H1 (cell line): ENCODE data around the gene C3orf38. TPM values are rescaled to one million over a fixed set of nuclear protein-coding genes. Genes with fewer than 3 reads are reported as not detected.

Experiments
- CTCF ChIA-PET: fragments of 300-600 bp; sonication (Branson Sonifier 250); formaldehyde crosslinking; loops from one replicate; lab custom pipeline; 2021; ENCODE audit not compliant: partially characterized antibody; lab: Charles Lee
- POLR2A ChIA-PET: fragments of 300-600 bp; sonication (Branson Sonifier 250); formaldehyde crosslinking; loops from one replicate; lab custom pipeline; 2021; ENCODE audit warnings: inconsistent platforms; ENCODE audit not compliant: partially characterized antibody; lab: Charles Lee
- DNase-seq, 2 experiments: peaks; one replicate each; pipeline versions ENCODE4 v3.0.0 to v3.0.0-alpha.2; 2010 to 2022; ENCODE audit warnings: low spot score in 2 of 2, low read depth in 1 of 2, mixed read lengths in 1 of 2
- FAIRE-seq: peaks from 2 replicates; lab custom pipeline; 2011; peaks lifted over from hg19 to GRCh38; lab: Jason Lieb, UNC
- H2AFZ ChIP-seq: 2 replicates; pipeline ENCODE4 v1.8.1; 2012; ENCODE audit warnings: low read length, inconsistent platforms
- H2AK5ac ChIP-seq: 2 replicates; pipeline ENCODE4 v1.6.1; 2013; ENCODE audit warnings: low read depth, low read length
- H2BK120ac ChIP-seq: replicated peaks from 2 replicates; pipeline ENCODE3; 2013; ENCODE audit warnings: low read depth, low read length, inconsistent platforms
- H2BK12ac ChIP-seq: 2 replicates; pipeline ENCODE4 v1.6.1; 2013; ENCODE audit warnings: low read depth, low read length
- H2BK15ac ChIP-seq: 2 replicates; pipeline ENCODE4 v1.6.1; 2013; ENCODE audit warnings: low read length
- H2BK20ac ChIP-seq: 2 replicates; pipeline ENCODE4 v1.6.1; 2013; ENCODE audit warnings: low read length
- H2BK5ac ChIP-seq: 2 replicates; pipeline ENCODE4 v1.6.1; 2013; ENCODE audit warnings: low read depth, low read length
- H3K14ac ChIP-seq: 2 replicates; pipeline ENCODE4 v1.6.1; 2013; ENCODE audit warnings: inconsistent platforms; ENCODE audit not compliant: insufficient read length
- H3K18ac ChIP-seq: 2 replicates; pipeline ENCODE4 v1.6.1; 2013; ENCODE audit warnings: low read length; ENCODE audit errors: extremely low read depth
- H3K23ac ChIP-seq: 2 replicates; pipeline ENCODE4 v1.6.1; 2013; ENCODE audit warnings: inconsistent platforms; ENCODE audit not compliant: insufficient read length
- H3K23me2 ChIP-seq: 2 replicates; pipeline ENCODE4 v1.6.1; 2013; ENCODE audit warnings: low read depth, low read length
- H3K27ac ChIP-seq: 2 replicates; pipeline ENCODE4 v1.6.1; 2011; ENCODE audit warnings: low read depth, low read length, inconsistent platforms
- H3K27me3 ChIP-seq, 4 experiments: replicated peaks in 1 of 4; 1 replicate in 1 of 4; 2 replicates in 3 of 4; pipeline versions ENCODE4 v1.6.1 to v1.8.1; 2011 to 2013; ENCODE audit warnings: low read length in 3 of 4, mild to moderate bottlenecking in 3 of 4, inconsistent platforms in 2 of 4, mixed read lengths in 2 of 4, moderate library complexity in 1 of 4; ENCODE audit not compliant: control insufficient read depth in 3 of 4, insufficient read depth in 3 of 4; ENCODE audit errors: extremely low read depth in 1 of 4
- H3K36me3 ChIP-seq, 4 experiments: 2 replicates each; pipeline versions ENCODE4 v1.6.1 to v1.8.1; 2011 to 2013; ENCODE audit warnings: mild to moderate bottlenecking in 4 of 4, low read length in 3 of 4, moderate library complexity in 2 of 4, control low read depth in 1 of 4, inconsistent platforms in 1 of 4; ENCODE audit not compliant: insufficient read depth in 4 of 4, control insufficient read depth in 2 of 4
- H3K4ac ChIP-seq: replicated peaks from 2 replicates; pipeline ENCODE3; 2013; ENCODE audit warnings: low read length, low read depth, mixed read lengths, inconsistent platforms; ENCODE audit not compliant: insufficient read length
- H3K4me1 ChIP-seq, 4 experiments: replicated peaks in 1 of 4; 1 replicate in 1 of 4; 2 replicates in 3 of 4; pipeline versions ENCODE4 v1.6.1 to v1.8.1; 2011 to 2013; ENCODE audit warnings: low read length in 3 of 4, inconsistent platforms in 2 of 4, mixed read lengths in 1 of 4; ENCODE audit not compliant: insufficient read depth in 4 of 4, control insufficient read depth in 3 of 4
- H3K4me2 ChIP-seq, 2 experiments: 2 replicates each; pipeline versions ENCODE4 v1.6.1 to v1.8.1; 2011 to 2013; ENCODE audit warnings: low read depth in 2 of 2, low read length in 2 of 2, control low read depth in 1 of 2, inconsistent platforms in 1 of 2, mild to moderate bottlenecking in 1 of 2; ENCODE audit not compliant: insufficient read depth in 1 of 2
- H3K4me3 ChIP-seq, 4 experiments: fragments of 200-600, 300-600 bp in 1 of 4; sonication (generic), shearing (Covaris generic), sonication (Bioruptor Twin) in 1 of 4; 2 replicates each; pipeline versions ENCODE4 v1.5.1 to v1.8.1; 2011 to 2016; ENCODE audit warnings: low read length in 4 of 4, low read depth in 3 of 4, control low read depth in 2 of 4, inconsistent platforms in 2 of 4, mild to moderate bottlenecking in 2 of 4, mixed read lengths in 1 of 4, moderate library complexity in 1 of 4; ENCODE audit not compliant: insufficient read depth in 2 of 4; ENCODE audit errors: extremely low read depth in 1 of 4
- H3K56ac ChIP-seq: replicated peaks from 2 replicates; pipeline ENCODE3; 2013; ENCODE audit warnings: low read depth, mild to moderate bottlenecking, mixed read lengths, low read length, inconsistent platforms; ENCODE audit not compliant: insufficient read length
- H3K79me1 ChIP-seq: 2 replicates; pipeline ENCODE4 v1.6.1; 2013; ENCODE audit warnings: low read depth, low read length, control low read depth
- H3K79me2 ChIP-seq, 2 experiments: 2 replicates each; pipeline versions ENCODE4 v1.6.1 to v1.8.1; 2012 to 2013; ENCODE audit warnings: low read length in 2 of 2, mild to moderate bottlenecking in 2 of 2, inconsistent platforms in 1 of 2; ENCODE audit not compliant: insufficient read depth in 2 of 2, control insufficient read depth in 1 of 2
- H3K9ac ChIP-seq, 4 experiments: replicated peaks in 1 of 4; 1 replicate in 1 of 4; 2 replicates in 3 of 4; pipeline versions ENCODE4 v1.6.1 to v1.8.1; 2011 to 2013; ENCODE audit warnings: low read depth in 3 of 4, low read length in 3 of 4, control low read depth in 2 of 4, mild to moderate bottlenecking in 2 of 4, moderate library complexity in 2 of 4, inconsistent platforms in 1 of 4; ENCODE audit errors: extremely low read depth in 1 of 4
- H3K9me3 ChIP-seq, 2 experiments: 2 replicates each; pipeline versions ENCODE4 v1.6.1 to v1.8.1; 2012 to 2013; ENCODE audit warnings: mild to moderate bottlenecking in 2 of 2, moderate library complexity in 2 of 2, control low read depth in 1 of 2, inconsistent platforms in 1 of 2, low read depth in 1 of 2, low read length in 1 of 2, mixed read lengths in 1 of 2; ENCODE audit not compliant: insufficient read depth in 2 of 2
- H4K20me1 ChIP-seq, 2 experiments: replicated peaks in 1 of 2; 2 replicates each; pipeline versions ENCODE3 to v1.8.1; 2011 to 2013; ENCODE audit warnings: inconsistent platforms in 2 of 2, low read length in 2 of 2, mild to moderate bottlenecking in 1 of 2; ENCODE audit not compliant: insufficient read depth in 2 of 2, control insufficient read depth in 1 of 2
- H4K5ac ChIP-seq: 2 replicates; pipeline ENCODE4 v1.6.1; 2013; ENCODE audit warnings: low read length, low read depth, mixed read lengths, inconsistent platforms; ENCODE audit not compliant: insufficient read length
- H4K8ac ChIP-seq: 2 replicates; pipeline ENCODE4 v1.8.0; 2013; ENCODE audit warnings: mild to moderate bottlenecking, moderate library complexity, low read length, inconsistent platforms; ENCODE audit not compliant: insufficient read depth; ENCODE audit errors: extremely low read depth
- H4K91ac ChIP-seq: replicated peaks from 2 replicates; pipeline ENCODE3; 2013; ENCODE audit warnings: low read length, mixed read lengths, inconsistent platforms; ENCODE audit not compliant: insufficient read length
- CBX5 ChIP-seq: fragments of 300-800, 300-1000 bp; sonication (generic); IDR thresholded peaks from 2 replicates; pipeline ENCODE4 v1.7.1; 2016; ENCODE audit warnings: antibody characterized with exemption, low read length, low read depth
- CBX8 ChIP-seq: fragments of 300-800, 300-1000 bp; sonication (generic); IDR thresholded peaks from 2 replicates; pipeline ENCODE4 v1.7.1; 2016; ENCODE audit warnings: low read depth, low read length, borderline replicate concordance
- CHD1 ChIP-seq: IDR thresholded peaks from 2 replicates; pipeline ENCODE4 v1.6.1; 2012; ENCODE audit warnings: low read depth, low read length, improper control_type of control experiment
- CHD2 ChIP-seq: IDR thresholded peaks from 2 replicates; pipeline ENCODE4 v1.6.1; 2012; ENCODE audit warnings: low read length, improper control_type of control experiment
- FOSL1 ChIP-seq: IDR thresholded peaks from 2 replicates; pipeline ENCODE4 v1.6.1; 2011; ENCODE audit warnings: mild to moderate bottlenecking, low read depth, low read length, moderate library complexity; ENCODE audit not compliant: insufficient read depth
- KDM1A ChIP-seq: fragments of 200-600, 300-600 bp; sonication (generic); IDR thresholded peaks from 2 replicates; pipeline ENCODE4 v1.7.1; 2016; ENCODE audit warnings: mild to moderate bottlenecking, low read length, borderline replicate concordance
- KDM5A ChIP-seq: fragments of 200-600 bp; IDR thresholded peaks from 2 replicates; pipeline ENCODE4 v1.7.1; 2012; ENCODE audit warnings: mild to moderate bottlenecking, low read length, inconsistent platforms, mixed read lengths
- POLR2A ChIP-seq, 2 experiments: IDR thresholded peaks; 1 replicate in 1 of 2; 2 replicates in 1 of 2; pipeline ENCODE4 v1.6.1; 2011; ENCODE audit warnings: low read depth in 2 of 2, low read length in 2 of 2, mild to moderate bottlenecking in 2 of 2; ENCODE audit errors: control extremely low read depth in 1 of 2
- RFX5 ChIP-seq: IDR thresholded peaks from 2 replicates; pipeline ENCODE4 v1.6.1; 2011; ENCODE audit warnings: low read depth, low read length, improper control_type of control experiment, borderline replicate concordance
- SUZ12 ChIP-seq: fragments of 200-600 bp; sonication (generic); IDR thresholded peaks from 2 replicates; pipeline ENCODE4 v1.6.1; 2012; ENCODE audit warnings: mild to moderate bottlenecking, inconsistent platforms, low read length, moderate library complexity, mixed read lengths
- TBP ChIP-seq: IDR thresholded peaks from 2 replicates; pipeline ENCODE4 v1.6.1; 2011; ENCODE audit warnings: low read depth, low read length, improper control_type of control experiment
- TCF12 ChIP-seq: IDR thresholded peaks from 2 replicates; pipeline ENCODE4 v1.6.1; 2011; ENCODE audit warnings: low read depth, mild to moderate bottlenecking, low read length
- WGBS, 2 experiments: shearing (Covaris generic) in 1 of 2; methylation state at CpG; one replicate each; pipeline versions ENCODE4 v1.1.6 to v1.1.7; 2013 to 2015; ENCODE audit warnings: low lambda C conversion rate in 2 of 2, mixed read lengths in 2 of 2, inconsistent platforms in 1 of 2, low coverage in 1 of 2, missing lambda C conversion rate in 1 of 2; ENCODE audit not compliant: insufficient replicate concordance in 2 of 2, insufficient coverage in 1 of 2, insufficient read length in 1 of 2; ENCODE audit errors: extremely low coverage in 1 of 2, missing lambda C conversion rate in 1 of 2; 5-methylcytosine and 5-hydroxymethylcytosine counted together
- polyA plus RNA-seq, 7 experiments: library from polyadenylated mRNA; depleted of rRNA in 3 of 7; stranded (reverse) in 5 of 7; unstranded in 2 of 7; fragments of >200 nt in 5 of 7; fragments of 200-250 nt in 2 of 7; gene quantifications; 1 replicate in 5 of 7; 2 replicates in 1 of 7; 4 replicates in 1 of 7; pipeline versions ENCODE4 v1.2.1 to v1.2.3, GENCODE V29; 2011 to 2013; ENCODE audit warnings: missing spikeins in 2 of 7, mixed read lengths in 2 of 7
- total RNA-seq: library from RNA; stranded (reverse); fragmentation: NEBNext Ultra II Directional; extraction: Animal tissue kit (Norgen Biotek cat#: 25700); gene quantifications from 2 replicates; pipeline ENCODE4 v1.2.1, GENCODE V29; 2021

The C3orf38 gene
- total and polyA plus RNA-seq, 2 of the 8 experiments (the other 6 are each of a cell fraction or from before 2014, with no cell fraction given), result 8.6 to 32.1 TPM

DNA sequence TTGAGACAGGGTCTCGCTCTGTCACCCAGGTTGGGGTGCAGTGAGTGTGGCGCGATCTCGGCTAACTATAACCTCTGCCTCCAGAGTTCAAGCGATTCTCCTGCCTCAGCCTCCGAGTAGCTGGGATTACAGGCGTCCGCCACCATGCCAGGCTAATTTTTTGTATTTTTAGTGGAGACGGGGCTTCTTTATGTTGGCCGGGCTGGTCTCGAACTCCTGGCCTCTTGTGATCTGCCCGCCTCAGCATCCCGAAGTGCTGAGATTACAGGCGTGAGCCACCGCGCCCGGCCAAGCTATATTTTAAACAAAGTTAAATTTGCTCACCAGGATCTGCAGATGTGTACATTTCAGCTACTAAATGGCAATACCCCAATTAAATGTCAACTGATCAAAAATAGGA, 1.1 kb upstream of the C3orf38 start:
- POLR2A ChIA-PET, result interaction anchor here (0.6 to 3.5 kb wide), 5 partner anchors 10 to 90 kb away, joined by 5 to 19 read pairs (median 11); partner anchors contain the start of genes CGGBP1 and ZNF654
- H3K56ac ChIP-seq, result no peak overlapping the region
- TF ChIP-seq POLR2A (IDR thresholded peaks at IDR 0.05; ENCODE audit: control extremely low read depth in 1 of 2, low read depth in 2 of 2, low read length in 2 of 2) (no peak), FOSL1 (no peak), SUZ12 (no peak), CBX5 (no peak), TBP (no peak), CBX8 (no peak), CHD2 (no peak), TCF12 (no peak), KDM1A (no peak), RFX5 (no peak), CHD1 (no peak), KDM5A (no peak)

More for the DNA sequence above, 1.1 kb upstream of the C3orf38 start:
- Histone ChIP-seq H3K27ac (no peak overlapping the region), H4K20me1 (peaks cover 0 to 2% of the 10 kb centered on the region in 2 experiments), H3K4me3 (peak overlapping the region; percentile 75 to 99 (median 96)), H3K27me3 (no peaks in the 10 kb centered on the region), H3K79me2 (peaks cover 3 to 72% of the 10 kb centered on the region in 2 experiments; a peak in 3 of 4 replicates), H2BK15ac (no peak overlapping the region), H2BK5ac (no peak overlapping the region), H4K5ac (peak overlapping the region; percentile 88), H2AFZ (peak overlapping the region; percentile 92; the same call in 1 of the 2 replicates), H3K4me1 (no peaks in the 10 kb centered on the region), H3K36me3 (peaks cover 2 to 6% (median 4%) of the 10 kb centered on the region in 4 experiments; a peak in 4 of 8 replicates), H3K4me2 (peak overlapping the region; percentile 75 to 78), H3K18ac (no peak overlapping the region), H3K23me2 (peaks cover 2% of the 10 kb centered on the region; the same call in 1 of the 2 replicates), H3K9me3 (no peaks in the 10 kb centered on the region), H2BK120ac (no peak overlapping the region), H4K91ac (no peak overlapping the region), H2BK20ac (no peak overlapping the region), H3K23ac (no peak overlapping the region), H3K9ac (peak overlapping the region in 3 of 4 experiments; percentile 94 to 95 (median 94); a peak in 4 of 7 replicates), H4K8ac (no peak overlapping the region), H2AK5ac (no peak overlapping the region), H3K4ac (no peak overlapping the region), H3K14ac (no peak overlapping the region), H2BK12ac (no peak overlapping the region), H3K79me1 (no peaks in the 10 kb centered on the region)
- 82% methylated on average over 17 of the region's 17 CpGs; no CpG with 5 or more reads in 1 of the 2 experiments for WGBS, 2 experiments
- FAIRE-seq, result no peak
- CTCF ChIA-PET, result no interaction called here
- DNase-seq, result no peak
